GM19372 (cell line): Measurements from ENCODE around the gene LCN10.
"Not testable (repeated sequence)": the region's sequence is repeated elsewhere in the genome, so short reads cannot be mapped to it uniquely, and the experiment has no call there.

Source experiments
- ATAC-seq: cut with Tn5 transposase; IDR thresholded peaks from one replicate; pipeline ENCODE4 v1.9.1; 2021; ENCODE audit warnings: mild to moderate bottlenecking, low read depth, moderate library complexity; ENCODE audit not compliant: unreplicated experiment

LCN10 gene

DNA sequence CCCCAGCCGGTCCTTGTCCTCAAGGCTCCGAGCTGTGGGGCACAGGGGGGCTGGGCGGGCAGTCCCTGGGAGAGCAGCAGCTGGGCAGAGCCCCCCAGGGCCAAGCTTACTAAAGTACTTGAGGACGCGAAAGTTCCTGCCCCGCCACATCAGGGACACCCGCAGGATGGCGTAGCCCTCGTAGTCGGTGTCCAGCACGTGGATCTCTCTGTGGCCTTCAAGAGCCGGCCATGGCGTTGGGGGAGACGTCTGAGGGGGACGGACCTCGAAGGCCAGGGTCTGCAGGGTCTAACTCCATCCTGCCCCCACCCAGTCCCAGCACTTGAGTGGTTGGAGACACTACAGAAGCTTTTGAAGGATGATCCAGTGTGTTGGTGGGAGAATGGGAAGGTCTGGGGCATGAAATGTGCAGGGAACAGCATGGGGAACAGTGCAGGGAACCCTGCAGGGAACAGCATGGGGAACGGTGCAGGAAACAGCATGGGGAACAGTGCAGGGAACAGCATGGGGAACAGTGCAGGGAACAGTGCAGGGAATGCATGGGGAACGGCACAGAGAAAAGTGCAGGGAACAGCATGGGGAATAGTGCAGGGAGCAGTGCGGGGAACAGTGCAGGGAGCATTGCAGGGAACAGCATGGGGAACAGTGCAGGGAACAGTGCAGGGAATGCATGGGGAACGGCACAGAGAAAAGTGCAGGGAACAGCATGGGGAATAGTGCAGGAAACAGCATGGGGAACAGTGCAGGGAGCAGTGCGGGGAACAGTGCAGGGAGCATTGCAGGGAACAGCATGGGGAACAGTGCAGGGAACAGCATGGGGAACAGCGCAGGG, 12.8 kb upstream of the LCN10 start:
- ATAC-seq, result not testable (repeated sequence)

DNA sequence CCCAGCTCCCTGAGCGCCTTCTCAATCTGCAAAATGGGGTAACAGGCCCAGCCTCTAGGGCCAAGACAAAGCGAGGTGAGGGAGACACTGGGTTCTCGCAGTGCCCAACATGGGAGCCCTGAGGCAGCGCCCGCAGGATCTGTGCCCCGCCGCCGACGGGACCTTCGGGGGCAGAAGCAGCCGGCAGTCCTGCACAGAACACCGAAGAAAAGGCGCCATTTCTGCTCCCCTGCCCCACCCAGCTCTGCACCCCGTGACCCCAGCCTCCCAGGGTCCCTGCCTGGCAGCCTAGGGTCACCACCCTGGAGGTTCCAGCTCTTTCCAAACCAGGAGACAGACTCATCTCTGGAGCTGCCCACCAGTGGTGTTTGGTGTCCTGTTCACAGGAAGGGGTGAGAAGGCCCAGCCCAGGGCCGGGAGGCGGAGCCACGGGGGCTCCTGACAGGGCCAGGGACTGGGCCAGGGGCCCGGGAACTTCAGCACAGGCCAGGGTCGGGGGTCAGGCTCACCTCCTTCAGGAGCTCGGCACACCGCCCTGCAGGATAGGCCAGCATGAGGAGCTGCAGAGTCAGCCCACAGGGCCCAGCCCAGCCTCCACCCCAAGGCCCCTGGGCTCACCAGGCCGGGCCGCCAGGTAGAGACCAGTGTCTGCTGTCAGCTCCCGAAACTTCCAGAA, 12.0 kb upstream of the LCN10 start:
- no peak for ATAC-seq

DNA sequence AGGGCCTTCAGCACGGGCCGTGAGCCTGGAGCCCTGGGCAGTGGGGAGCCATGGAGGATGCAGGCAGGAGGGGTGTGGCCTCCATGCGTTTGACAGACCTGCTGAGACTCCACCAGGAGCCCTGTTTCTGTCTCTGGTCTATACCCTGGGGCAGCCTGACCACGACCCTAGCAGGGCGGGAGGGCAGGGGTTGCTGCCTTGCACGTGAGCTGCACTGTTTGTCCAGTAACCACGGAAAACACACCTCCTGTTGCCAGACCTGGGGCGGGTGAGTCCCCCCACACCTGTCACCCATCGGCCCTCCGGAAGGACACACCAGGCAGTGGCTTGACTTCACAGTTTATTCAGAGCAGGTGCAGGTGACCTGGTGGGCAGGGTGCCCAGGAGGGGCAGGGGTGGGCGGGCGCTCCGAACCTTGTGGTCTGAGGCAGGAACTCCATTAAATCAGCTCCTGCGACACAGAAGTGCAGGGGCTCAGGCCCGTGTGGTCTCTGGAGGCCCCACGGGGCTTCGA, 11.4 kb upstream of the LCN10 start:
- ATAC-seq, result no peak

DNA sequence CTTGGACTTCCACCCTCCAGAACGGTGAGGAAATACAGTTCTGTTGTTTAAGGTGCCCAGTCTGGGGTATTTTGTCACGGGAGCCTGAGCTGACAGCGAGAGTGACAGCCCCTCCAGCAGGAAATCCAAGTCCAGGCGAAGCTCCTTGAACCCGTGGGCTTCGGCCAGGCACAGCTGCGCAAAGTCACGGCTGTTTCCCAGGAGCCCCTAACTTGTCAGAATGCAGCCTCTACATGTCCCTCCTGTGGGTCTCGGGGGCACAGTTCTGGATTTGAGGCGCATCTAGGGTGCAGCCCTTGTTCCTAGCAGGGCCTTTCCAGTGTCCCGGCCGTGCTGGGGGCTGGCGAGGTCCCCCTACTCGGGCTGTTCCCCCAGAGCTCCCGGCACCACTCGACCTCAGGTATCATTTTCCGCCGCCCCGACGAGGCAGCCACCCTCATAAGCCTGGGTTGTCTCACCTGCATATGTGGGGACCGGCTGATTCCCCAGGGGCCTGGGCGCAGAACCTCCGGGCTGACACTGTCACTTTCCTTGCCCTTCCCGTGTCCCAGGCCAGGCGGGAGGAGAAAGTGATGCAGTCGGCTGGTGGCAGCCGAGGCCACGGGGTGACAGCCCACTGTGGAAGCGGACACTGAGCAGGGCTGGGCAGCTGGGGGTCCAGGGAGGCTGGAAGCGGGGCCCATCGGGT, 10.8 kb upstream of the LCN10 start:
- ATAC-seq, result no peak

- no peak for ATAC-seq
Measured at GRCh38 chr9:136751814-136752213, 9.1 kb upstream of the LCN10 start.

DNA sequence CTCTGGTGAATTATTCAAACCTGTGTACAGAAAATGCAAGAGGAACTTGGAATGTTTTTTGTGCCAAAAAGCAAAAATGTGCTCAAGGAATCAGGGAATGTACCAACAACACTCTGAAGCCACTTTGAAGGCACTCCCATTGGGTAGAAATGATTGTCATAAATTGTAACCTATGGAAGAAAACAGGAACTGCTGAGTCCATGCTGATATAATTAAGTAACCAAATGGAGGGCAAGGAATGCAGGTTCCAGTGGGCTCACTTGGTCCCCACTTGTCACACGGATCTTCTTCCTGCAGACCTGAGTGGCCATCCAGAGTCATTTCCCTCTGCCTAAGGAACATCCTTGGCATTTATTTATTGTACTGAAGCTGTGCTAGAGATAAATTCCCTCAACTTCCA, 8.5 kb upstream of the LCN10 start:
- no peak for ATAC-seq

- no peak for ATAC-seq
Measured at GRCh38 chr9:136750526-136750925, 7.8 kb upstream of the LCN10 start.

DNA sequence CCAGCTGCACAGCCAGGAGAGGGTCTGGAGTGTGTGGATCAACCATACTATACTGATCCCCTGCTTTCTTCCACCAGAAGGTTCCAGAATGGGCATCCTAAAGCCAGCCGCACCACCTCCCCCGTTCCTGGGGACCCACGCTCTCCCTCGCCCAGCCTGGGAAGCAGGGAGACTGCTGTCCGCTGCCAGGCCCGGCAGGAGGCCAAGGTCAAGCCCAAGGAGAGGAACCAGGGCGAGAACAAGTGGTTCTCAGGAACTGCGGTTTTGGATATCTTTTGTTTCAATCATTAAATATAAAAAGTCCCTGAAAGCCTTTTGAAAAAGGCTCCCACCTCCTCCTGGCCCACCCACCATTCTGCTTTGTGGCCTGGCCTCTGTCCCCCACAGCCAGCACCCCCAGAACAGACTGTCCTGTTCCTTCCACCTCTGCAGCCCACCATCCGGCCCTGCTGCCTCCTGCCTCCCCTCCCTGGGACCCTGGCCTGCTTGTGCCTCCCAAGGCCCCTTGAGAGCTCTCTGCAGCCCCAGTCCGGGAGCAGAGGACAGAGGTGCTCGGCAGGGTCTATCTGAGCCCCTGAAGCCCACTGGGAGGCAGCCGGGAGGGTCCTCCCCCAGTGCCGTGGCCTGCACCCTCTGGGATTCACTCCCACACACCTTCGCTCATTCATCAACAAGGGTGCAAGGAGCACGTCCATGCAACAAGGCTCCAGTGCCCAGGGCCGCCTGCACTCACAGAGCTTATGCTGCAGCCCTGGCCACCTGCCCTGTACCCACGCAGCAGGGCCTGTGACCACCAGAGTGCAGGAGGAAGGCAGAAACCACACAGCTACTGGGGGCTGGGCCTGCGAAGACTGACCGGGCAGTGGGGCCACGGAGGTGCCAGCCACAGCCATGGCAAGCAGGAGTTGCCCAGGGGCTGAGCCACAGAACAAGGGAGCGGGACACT, 6.2 kb upstream of the LCN10 start:
- no peak for ATAC-seq

DNA sequence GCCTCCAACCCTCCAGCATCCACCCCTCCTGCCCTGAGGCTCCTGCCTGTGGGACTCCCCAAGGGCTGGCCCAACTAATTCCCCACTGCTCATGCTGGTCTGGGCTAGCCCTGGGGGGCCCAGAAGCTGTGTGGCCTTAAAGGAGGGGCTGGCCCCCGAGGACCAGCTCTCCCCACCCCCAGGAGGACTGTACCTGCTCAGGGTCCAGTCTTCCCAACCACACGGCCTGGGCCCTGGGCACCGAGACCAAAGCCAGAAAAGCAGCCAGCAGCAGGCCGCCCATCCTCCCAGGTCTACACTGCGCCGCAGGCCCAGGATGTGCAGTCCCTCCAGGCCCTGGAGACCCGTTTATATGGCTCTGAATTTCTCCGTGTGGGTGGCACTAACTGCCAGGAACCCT, 5.5 kb upstream of the LCN10 start, which contains the start of gene LCN6:
Gene LCN6, minus strand, starts transcription at position 325 of the 400 bp plus-strand sequence. Its CDS starts 42 bp downstream, at position 283.
- ATAC-seq, result no peak

- ATAC-seq, result no peak
Measured at GRCh38 chr9:136747161-136748060, 4.7 kb upstream of the LCN10 start.

- no peak for ATAC-seq
Measured at GRCh38 chr9:136746621-136747020, 3.9 kb upstream of the LCN10 start.

DNA sequence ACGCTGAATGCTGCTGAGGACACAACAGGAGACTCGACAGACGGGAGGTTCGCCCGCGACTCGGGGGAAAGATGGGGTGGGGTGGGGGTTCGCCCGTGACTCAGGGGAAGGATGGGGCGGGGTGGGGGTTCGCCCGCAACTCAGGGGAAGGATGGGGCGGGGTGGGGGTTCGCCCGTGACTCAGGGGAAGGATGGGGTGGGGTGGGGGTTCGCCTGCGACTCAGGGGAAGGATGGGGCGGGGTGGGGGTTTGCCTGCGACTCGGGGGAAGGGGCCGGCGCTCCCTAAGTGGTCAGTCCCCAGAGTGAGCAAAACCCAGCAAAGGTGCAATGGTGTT, 3.4 kb upstream of the LCN10 start:
- ATAC-seq, result no peak

DNA sequence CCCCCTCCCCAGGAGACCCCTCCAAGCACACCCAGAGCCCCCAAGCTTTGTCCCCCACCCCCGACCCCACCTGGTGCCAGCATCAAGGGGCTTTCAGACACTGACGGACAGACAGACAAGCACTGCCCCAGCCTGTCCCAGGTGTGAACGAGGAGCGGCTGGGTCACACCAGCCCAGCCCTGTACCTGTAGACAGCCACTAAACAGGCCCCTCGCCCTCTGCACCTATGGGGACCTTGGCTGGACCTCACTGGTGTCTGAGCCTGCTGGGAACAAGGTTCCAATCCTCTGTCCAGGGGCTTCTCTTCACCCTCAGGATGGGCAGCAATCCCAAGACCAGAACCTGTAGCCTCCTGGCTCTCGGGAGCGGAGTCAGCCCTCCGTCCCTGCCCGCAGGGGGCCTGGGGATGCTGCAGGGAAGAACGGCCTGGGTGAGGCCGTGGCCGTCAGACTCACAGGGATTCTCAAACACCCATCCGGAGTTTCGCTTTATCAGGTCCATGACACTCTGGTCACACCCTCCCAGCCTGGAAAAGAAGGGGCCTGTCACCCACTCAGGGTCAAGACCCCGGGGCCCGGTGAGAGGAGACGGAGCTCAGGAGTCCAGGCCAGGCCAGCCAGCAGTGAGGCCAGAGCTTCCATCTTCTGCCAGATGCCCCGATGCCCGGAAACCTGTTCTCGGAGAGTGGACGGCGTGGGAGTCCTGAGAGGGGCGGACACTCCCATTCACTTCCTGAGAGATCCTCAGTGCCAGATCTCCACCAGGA, 2.8 kb upstream of the LCN10 start:
- no peak for ATAC-seq

DNA sequence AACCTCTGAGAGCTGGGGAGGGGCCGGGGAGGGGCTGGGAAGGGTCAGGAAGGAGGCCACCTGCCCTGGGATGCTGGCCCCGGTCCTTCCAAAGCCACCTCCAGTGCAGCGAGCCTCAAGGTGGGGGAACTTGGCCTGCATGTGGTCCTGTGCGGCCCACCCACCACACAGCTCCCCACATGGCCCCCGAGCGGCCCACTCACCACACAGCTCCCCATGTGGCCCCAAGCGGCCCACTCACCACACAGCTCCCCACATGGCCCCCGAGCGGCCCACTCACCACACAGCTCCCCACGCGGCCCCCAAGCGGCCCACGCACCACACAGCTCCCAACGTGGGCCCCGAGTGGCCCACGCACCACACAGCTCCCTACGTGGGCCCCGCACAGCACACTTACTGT, 2.0 kb upstream of the LCN10 start:
- ATAC-seq, result no peak

- ATAC-seq, result no peak
Measured at GRCh38 chr9:136743639-136744211, 985 bp upstream of the LCN10 start.

GRCh38 chr9:136741883-136742571, 713 bp downstream of the LCN10 start:
- ATAC-seq, result no peak
